Astrocyte (in vitro differentiated cells and primary cell): Measurements from ENCODE around the gene KRT72. TPM values are rescaled to one million over a fixed set of nuclear protein-coding genes. Genes with fewer than 3 reads are reported as not detected.

Experiments used
- DNase-seq: peaks from one replicate; pipeline ENCODE4 v3.0.0-alpha.2; 2010; ENCODE audit warnings: low read depth
- FAIRE-seq: peaks from 2 replicates; lab custom pipeline; 2011; peaks lifted over from hg19 to GRCh38; lab: Jason Lieb, UNC
- H2AFZ ChIP-seq: 2 replicates; pipeline ENCODE4 v1.6.0; 2012; ENCODE audit warnings: low read depth, low read length, inconsistent platforms
- H3K27ac ChIP-seq: 2 replicates; pipeline ENCODE4 v1.5.1; 2011; ENCODE audit warnings: low read depth, low read length, inconsistent platforms
- H3K27me3 ChIP-seq: 2 replicates; pipeline ENCODE4 v1.6.0; 2011; ENCODE audit warnings: low read length, inconsistent platforms; ENCODE audit not compliant: insufficient read depth
- H3K36me3 ChIP-seq: 2 replicates; pipeline ENCODE4 v1.5.1; 2011; ENCODE audit warnings: low read length, inconsistent platforms; ENCODE audit not compliant: insufficient read depth
- H3K4me1 ChIP-seq: 2 replicates; pipeline ENCODE4 v1.5.1; 2011; ENCODE audit warnings: low read length, inconsistent platforms; ENCODE audit not compliant: insufficient read depth
- H3K4me2 ChIP-seq: 2 replicates; pipeline ENCODE4 v1.6.0; 2012; ENCODE audit warnings: low read length, inconsistent platforms
- H3K4me3 ChIP-seq: 2 replicates; pipeline ENCODE4 v1.5.1; 2011; ENCODE audit warnings: low read depth, mild to moderate bottlenecking, low read length, inconsistent platforms; ENCODE audit not compliant: insufficient read depth
- H3K79me2 ChIP-seq: 2 replicates; pipeline ENCODE4 v1.6.0; 2012; ENCODE audit warnings: mild to moderate bottlenecking, low read length, inconsistent platforms; ENCODE audit not compliant: insufficient read depth
- H3K9ac ChIP-seq: 2 replicates; pipeline ENCODE4 v1.6.0; 2012; ENCODE audit warnings: mild to moderate bottlenecking, low read length, inconsistent platforms
- H3K9me3 ChIP-seq: 2 replicates; pipeline ENCODE4 v1.5.1; 2012; ENCODE audit warnings: low read depth, mild to moderate bottlenecking, low read length, inconsistent platforms; ENCODE audit not compliant: insufficient read depth
- H4K20me1 ChIP-seq: 2 replicates; pipeline ENCODE4 v1.6.0; 2012; ENCODE audit warnings: low read length, inconsistent platforms; ENCODE audit not compliant: insufficient read depth
- H3K27ac Mint-ChIP-seq: one replicate; pipeline ENCODE4 v1.8.0; 2021; ENCODE audit warnings: mild to moderate bottlenecking, mixed read lengths; ENCODE audit not compliant: unreplicated experiment
- H3K27me3 Mint-ChIP-seq: one replicate; pipeline ENCODE4 v1.8.0; 2021; ENCODE audit warnings: low read depth, mixed read lengths; ENCODE audit not compliant: unreplicated experiment
- H3K36me3 Mint-ChIP-seq: one replicate; pipeline ENCODE4 v1.8.0; 2021; ENCODE audit warnings: low read depth, mixed read lengths; ENCODE audit not compliant: unreplicated experiment
- H3K4me1 Mint-ChIP-seq: one replicate; pipeline ENCODE4 v1.8.0; 2021; ENCODE audit warnings: low read depth, mixed read lengths; ENCODE audit not compliant: unreplicated experiment
- H3K4me3 Mint-ChIP-seq: one replicate; pipeline ENCODE4 v1.8.0; 2021; ENCODE audit warnings: mild to moderate bottlenecking, moderate library complexity, mixed read lengths; ENCODE audit not compliant: unreplicated experiment
- H3K9me3 Mint-ChIP-seq: one replicate; pipeline ENCODE4 v1.8.0; 2021; ENCODE audit warnings: mild to moderate bottlenecking, mixed read lengths; ENCODE audit not compliant: unreplicated experiment
- CTCF ChIP-seq: IDR thresholded peaks from 2 replicates; pipeline ENCODE4 v1.5.1; 2011; ENCODE audit warnings: low read depth, mild to moderate bottlenecking, inconsistent platforms, low read length, moderate library complexity; ENCODE audit not compliant: insufficient read depth
- EZH2 ChIP-seq: IDR thresholded peaks from 2 replicates; pipeline ENCODE4 v1.6.1; 2012; ENCODE audit warnings: mild to moderate bottlenecking, low read length, inconsistent platforms; ENCODE audit not compliant: insufficient read depth
- total RNA-seq: library from RNA; stranded (reverse); gene quantifications from 2 replicates; pipeline ENCODE4 v1.2.1, GENCODE V29; 2021

KRT72 gene
- total RNA-seq, 1 donor from 2014 or later = not detected

- Histone ChIP-seq H3K4me3 (no peak overlapping the region), H3K4me2 (no peak overlapping the region), H2AFZ (no peak overlapping the region), H3K27ac (no peak overlapping the region), H4K20me1 (no peaks in the 10 kb centered on the region), H3K9me3 (no peaks in the 10 kb centered on the region), H3K36me3 (no peaks in the 10 kb centered on the region), H3K4me1 (no peaks in the 10 kb centered on the region), H3K9ac (no peak overlapping the region), H3K27me3 (peaks cover 21% of the 10 kb centered on the region), H3K79me2 (no peaks in the 10 kb centered on the region)
- no peak for DNase-seq
- H3K27me3 Mint-ChIP-seq = peaks cover 67% of the 10 kb centered on the region
- no peaks in the 10 kb centered on the region for H3K4me1 Mint-ChIP-seq
- no peaks in the 10 kb centered on the region for H3K36me3 Mint-ChIP-seq
- no peaks in the 10 kb centered on the region for H3K9me3 Mint-ChIP-seq
- H3K4me3 Mint-ChIP-seq = no peak overlapping the region
- FAIRE-seq = no peak
- TF ChIP-seq EZH2 (no peak), CTCF (no peak)
- no peak overlapping the region for H3K27ac Mint-ChIP-seq
Observed at GRCh38 chr12:52643233-52644077, 42.2 kb upstream of the KRT72 start.

- TF ChIP-seq CTCF (no peak), EZH2 (no peak)
- H3K27me3 Mint-ChIP-seq = peaks cover 61% of the 10 kb centered on the region
- peak overlapping the region; percentile 49 for H3K27ac Mint-ChIP-seq
- FAIRE-seq (no peak), DNase-seq (no peak)
- no peaks in the 10 kb centered on the region for H3K9me3 Mint-ChIP-seq
- Histone ChIP-seq H2AFZ (no peak overlapping the region), H3K9me3 (no peaks in the 10 kb centered on the region), H3K79me2 (no peaks in the 10 kb centered on the region), H3K4me1 (no peaks in the 10 kb centered on the region), H3K27ac (no peak overlapping the region), H3K9ac (no peak overlapping the region), H3K4me3 (no peak overlapping the region), H3K36me3 (no peaks in the 10 kb centered on the region), H3K4me2 (no peak overlapping the region), H3K27me3 (peaks cover 21% of the 10 kb centered on the region), H4K20me1 (no peaks in the 10 kb centered on the region)
- H3K36me3 Mint-ChIP-seq = no peaks in the 10 kb centered on the region
- H3K4me1 Mint-ChIP-seq = no peaks in the 10 kb centered on the region
- no peak overlapping the region for H3K4me3 Mint-ChIP-seq
Observed at GRCh38 chr12:52641468-52641867, 40.2 kb upstream of the KRT72 start.

GRCh38 chr12:52637299-52637698, 36.0 kb upstream of the KRT72 start:
- H3K9ac ChIP-seq = no peak overlapping the region
- no peak overlapping the region for H3K27ac ChIP-seq
- H3K36me3 Mint-ChIP-seq = peaks cover 2% of the 10 kb centered on the region
- H3K79me2 ChIP-seq = no peaks in the 10 kb centered on the region
- no peak overlapping the region for H2AFZ ChIP-seq
- no peak overlapping the region for H3K27ac Mint-ChIP-seq
- H3K9me3 ChIP-seq = no peaks in the 10 kb centered on the region
- H3K4me2 ChIP-seq = no peak overlapping the region
- no peaks in the 10 kb centered on the region for H3K9me3 Mint-ChIP-seq
- TF ChIP-seq CTCF (no peak), EZH2 (no peak)
- H3K27me3 Mint-ChIP-seq = peaks cover 41% of the 10 kb centered on the region
- peaks cover 18% of the 10 kb centered on the region for H3K27me3 ChIP-seq
- DNase-seq = no peak
- H3K36me3 ChIP-seq = no peaks in the 10 kb centered on the region
- no peak for FAIRE-seq
- H3K4me1 Mint-ChIP-seq = no peaks in the 10 kb centered on the region
- no peak overlapping the region for H3K4me3 ChIP-seq
- H4K20me1 ChIP-seq = no peaks in the 10 kb centered on the region
- H3K4me1 ChIP-seq = no peaks in the 10 kb centered on the region
- H3K4me3 Mint-ChIP-seq = no peak overlapping the region
